AG09309 (cell line): ENCODE measurements around the gene HFM1.
A peak's percentile ranks its signal among the peaks of the same experiment; 100 is the strongest.
"Not testable (repeated sequence)": the region's sequence is repeated elsewhere in the genome, so short reads cannot be mapped to it uniquely, and the experiment has no call there.

Experiments
- DNase-seq: peaks from one replicate; pipeline ENCODE4 v3.0.0-alpha.2; 2010; ENCODE audit warnings: low read depth
- H3K4me3 ChIP-seq: 2 replicates; pipeline ENCODE4 v1.5.1; 2011; ENCODE audit warnings: mild to moderate bottlenecking, low read depth, low read length, moderate library complexity; ENCODE audit not compliant: control insufficient read depth
- TF ChIP-seq, protein P1 (sequence below): IDR thresholded peaks from 2 replicates; pipeline ENCODE4 v1.5.1; 2011; ENCODE audit warnings: mild to moderate bottlenecking, low read depth, low read length, inconsistent platforms; ENCODE audit not compliant: insufficient read depth, control insufficient read depth; ENCODE audit errors: missing control alignments

The HFM1 gene

DNA sequence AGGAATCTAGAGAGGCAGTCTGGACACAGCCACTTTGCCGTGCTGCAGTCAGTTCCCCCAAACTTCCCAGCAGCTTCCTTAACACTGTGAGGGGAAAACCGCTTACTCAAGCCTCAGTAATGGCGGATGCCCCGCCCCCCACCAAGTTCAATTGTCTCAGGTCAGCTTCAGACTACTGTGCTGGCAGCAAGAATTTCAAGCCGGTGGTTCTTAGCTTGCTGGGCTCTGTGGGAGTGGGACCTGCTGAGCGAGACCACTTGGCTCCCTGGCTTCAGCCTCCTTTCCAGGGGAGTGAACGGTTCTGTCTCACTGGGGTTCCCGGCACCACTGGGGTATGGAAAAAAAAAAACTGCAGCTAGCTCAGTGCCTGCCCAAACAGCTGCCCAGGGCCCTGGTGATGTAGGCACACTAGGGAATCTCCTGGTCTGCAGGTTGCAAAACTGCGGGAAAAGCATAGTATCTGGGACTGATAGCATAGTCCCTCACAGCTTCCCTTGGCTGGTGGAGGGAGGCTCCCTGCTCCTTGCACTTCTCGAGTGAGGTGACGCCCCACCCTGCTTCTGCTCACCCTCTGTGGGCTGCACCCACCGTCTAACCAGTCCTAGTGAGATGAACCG, 23.7 kb upstream of the HFM1 start:
- DNase-seq: no peak
- H3K4me3 ChIP-seq: no peak overlapping the region
- TF ChIP-seq, protein P1, sequence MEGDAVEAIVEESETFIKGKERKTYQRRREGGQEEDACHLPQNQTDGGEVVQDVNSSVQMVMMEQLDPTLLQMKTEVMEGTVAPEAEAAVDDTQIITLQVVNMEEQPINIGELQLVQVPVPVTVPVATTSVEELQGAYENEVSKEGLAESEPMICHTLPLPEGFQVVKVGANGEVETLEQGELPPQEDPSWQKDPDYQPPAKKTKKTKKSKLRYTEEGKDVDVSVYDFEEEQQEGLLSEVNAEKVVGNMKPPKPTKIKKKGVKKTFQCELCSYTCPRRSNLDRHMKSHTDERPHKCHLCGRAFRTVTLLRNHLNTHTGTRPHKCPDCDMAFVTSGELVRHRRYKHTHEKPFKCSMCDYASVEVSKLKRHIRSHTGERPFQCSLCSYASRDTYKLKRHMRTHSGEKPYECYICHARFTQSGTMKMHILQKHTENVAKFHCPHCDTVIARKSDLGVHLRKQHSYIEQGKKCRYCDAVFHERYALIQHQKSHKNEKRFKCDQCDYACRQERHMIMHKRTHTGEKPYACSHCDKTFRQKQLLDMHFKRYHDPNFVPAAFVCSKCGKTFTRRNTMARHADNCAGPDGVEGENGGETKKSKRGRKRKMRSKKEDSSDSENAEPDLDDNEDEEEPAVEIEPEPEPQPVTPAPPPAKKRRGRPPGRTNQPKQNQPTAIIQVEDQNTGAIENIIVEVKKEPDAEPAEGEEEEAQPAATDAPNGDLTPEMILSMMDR: no peak

DNA sequence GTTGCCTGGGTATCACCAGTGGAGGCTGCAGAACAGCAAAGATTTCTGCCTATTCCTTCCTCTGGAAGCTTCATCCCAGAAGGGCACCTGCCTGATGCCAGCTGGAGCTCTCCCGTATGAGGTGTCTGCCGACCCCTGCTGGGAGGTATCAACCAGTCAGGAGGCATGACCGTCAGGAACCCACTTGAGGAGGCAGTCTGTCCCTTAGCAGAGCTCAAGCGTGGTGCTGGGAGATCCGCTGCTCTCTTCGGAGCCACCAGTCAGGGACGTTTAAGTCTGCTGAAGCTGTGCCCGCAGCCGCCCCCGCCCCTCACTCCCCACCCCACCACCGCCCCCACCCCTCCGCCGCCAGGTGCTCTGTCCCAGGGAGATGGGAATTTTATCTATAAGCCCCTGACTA, 23.1 kb upstream of the HFM1 start:
- TF ChIP-seq, protein P1: no peak
- no peak for DNase-seq

DNA sequence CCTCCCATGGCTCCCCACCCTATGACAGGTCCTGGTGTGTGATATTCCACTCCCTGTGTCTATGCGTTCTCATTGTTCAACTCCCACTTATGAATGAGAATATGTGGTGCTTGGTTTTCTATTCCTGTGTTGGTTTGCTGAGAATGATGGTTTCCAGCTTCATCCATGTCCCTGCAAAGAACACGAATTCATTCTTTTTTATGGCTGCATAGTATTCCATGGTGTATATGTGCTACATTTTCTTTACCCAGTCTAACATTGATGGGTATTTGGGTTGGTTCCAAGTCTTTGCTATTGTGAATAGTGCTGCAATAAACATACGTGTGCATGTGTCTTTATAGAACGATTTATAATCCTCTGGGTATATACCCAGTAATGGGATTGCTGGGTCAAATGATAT, 17.9 kb upstream of the HFM1 start:
- H3K4me3 ChIP-seq, DNase-seq: not testable (repeated sequence)

More for the DNA sequence above, 23.1 kb upstream of the HFM1 start:
- no peak overlapping the region for H3K4me3 ChIP-seq

DNA sequence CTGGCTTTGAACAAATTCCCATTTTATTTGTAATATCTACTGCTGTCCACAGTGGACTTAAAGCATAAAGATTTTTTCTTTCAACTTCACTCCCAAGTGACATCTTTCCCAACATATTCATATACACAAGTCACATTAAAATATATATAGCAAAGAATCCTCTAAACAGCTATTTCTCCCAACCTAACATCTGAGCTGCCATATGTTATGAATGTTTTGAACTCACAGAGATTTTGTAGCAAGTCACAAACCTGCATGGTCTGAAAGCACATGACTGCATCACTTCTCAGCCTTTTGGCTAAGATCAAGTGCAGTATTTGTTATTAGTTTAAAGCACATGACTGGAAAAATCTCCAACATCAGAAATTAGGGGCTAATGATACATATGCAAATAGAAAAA, 7.7 kb upstream of the HFM1 start:
- TF ChIP-seq, protein P1: no peak
- DNase-seq: no peak
- H3K4me3 ChIP-seq: no peak overlapping the region

DNA sequence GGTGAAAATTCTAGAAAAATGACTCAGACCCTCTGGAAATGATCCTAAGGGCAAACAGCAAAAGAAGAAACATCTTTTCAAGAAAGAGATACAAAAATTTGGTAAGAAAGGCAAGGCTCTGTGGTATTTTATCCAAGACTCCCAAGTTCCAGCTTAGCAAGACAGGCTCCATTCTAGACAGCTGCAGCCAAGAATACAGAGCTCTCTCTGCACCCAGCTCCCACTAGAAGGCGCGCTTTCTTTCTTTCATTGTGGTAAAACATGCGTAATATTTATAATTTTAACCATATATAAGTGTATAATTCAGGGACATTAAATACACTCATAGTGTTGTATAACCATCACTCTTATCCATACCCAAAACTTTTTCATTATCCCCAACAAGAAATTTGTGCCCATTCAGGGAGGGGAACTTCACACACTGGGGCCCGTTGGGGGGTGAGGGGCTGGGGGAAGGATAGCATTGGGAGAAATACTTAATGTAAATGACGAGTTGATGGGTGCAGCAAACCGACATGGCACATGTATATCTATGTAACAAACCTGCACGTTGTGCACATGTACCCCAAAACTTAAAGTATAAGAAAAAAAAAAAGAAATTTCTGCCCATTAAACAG, 2.2 kb upstream of the HFM1 start:
- TF ChIP-seq, protein P1: peak; percentile 42
- H3K4me3 ChIP-seq: no peak overlapping the region
- no peak for DNase-seq

DNA sequence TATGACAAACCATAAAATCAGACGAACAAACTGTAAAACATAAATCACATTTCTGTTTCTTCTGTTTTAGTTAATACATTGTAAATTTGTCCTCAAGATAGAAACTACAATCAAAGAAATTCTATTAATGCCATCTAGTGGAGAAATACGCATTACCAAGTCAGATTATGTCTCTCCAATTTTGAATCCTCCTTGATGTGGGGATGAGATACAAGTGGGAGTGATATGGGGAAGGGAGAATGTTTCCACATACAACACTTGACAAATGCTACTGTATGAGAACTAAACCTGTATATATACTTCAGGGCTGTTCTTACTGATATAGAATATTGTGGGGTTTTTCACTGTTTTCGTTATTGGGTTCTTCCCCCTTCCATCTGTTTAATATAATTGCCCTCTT, 2.6 kb downstream of the HFM1 start:
- DNase-seq: no peak
- H3K4me3 ChIP-seq: no peak overlapping the region
- TF ChIP-seq, protein P1: peak; percentile 43

DNA sequence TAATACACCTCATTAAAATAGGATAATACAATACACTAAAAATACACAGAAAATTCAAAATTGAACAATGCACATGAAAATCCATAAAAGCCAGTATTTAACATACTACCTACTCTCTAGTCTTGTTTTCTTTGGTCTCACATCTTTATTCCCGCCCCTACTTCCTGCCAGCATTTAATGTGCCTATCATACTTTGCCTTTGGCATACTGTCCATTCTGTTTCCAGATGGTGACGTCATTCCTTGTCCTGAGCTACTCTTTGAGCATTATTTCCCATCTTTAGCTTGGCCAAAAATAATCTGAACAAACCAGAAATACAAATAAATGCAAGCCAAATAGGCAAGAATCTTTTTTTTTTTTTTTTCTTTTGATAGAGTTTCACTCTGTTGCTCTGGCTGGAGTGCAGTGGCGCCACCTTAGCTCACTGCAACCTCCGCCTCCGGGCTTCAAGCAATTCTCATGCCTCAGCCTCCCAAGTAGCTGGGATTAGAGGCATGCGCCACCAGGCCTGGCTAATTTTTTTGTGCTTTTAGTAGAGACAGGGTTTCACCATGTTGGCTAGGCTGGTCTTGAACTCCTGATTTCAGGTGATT, 4.4 kb downstream of the HFM1 start:
- DNase-seq: no peak
- no peak overlapping the region for H3K4me3 ChIP-seq
- TF ChIP-seq, protein P1: no peak
